GM19372 (cell line): ENCODE measurements around the gene RAD54L.

Experiments
- ATAC-seq: cut with Tn5 transposase; IDR thresholded peaks from one replicate; pipeline ENCODE4 v1.9.1; 2021; ENCODE audit warnings: mild to moderate bottlenecking, low read depth, moderate library complexity; ENCODE audit not compliant: unreplicated experiment

RAD54L gene

GRCh38 chr1:46284597-46285564, 37.3 kb downstream of the RAD54L start:
- ATAC-seq, result no peak

GRCh38 chr1:46285730-46286477, 38.3 kb downstream of the RAD54L start:
- no peak for ATAC-seq

- ATAC-seq, result no peak
Measured at GRCh38 chr1:46288485-46289133, 41.0 kb downstream of the RAD54L start.

DNA sequence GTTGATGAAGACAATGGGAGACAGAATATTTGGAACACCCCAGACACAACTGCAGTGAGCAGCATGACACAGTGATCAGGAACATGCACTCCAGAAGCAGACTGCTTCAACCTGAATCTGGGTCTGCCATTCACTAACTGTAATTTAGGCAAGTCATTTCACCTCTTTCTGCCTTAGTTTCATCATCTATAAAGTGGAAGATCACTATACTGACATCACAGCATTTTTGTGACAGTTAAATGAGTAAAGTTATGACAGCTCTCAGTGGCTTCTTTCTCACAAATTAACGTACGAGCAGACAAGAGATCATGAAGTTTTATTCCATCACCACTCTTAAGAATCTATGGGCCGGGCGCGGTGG, 41.6 kb downstream of the RAD54L start:
- no peak for ATAC-seq

DNA sequence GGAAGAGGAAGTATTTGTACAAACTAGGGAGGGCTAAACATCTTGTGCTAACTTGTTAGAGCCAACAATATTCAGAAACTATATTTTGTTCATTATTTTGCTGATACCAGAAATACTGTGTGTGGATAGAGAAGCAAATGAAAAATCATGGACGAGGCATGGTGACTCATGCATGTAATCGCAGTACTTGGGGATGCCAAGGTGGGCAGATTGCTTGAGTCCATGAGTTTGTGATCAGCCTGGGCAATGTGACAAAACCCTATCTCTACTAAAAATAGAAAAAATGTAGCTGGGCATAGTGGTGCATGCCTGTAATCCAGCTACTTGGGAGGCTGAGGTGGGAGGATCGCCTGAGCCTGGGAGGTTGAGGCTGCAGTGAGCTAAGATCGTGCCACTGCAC, 42.4 kb downstream of the RAD54L start:
- ATAC-seq, result no peak

GRCh38 chr1:46295306-46295705, 47.7 kb downstream of the RAD54L start:
- ATAC-seq, result no peak

GRCh38 chr1:46298387-46298786, 50.8 kb downstream of the RAD54L start:
- ATAC-seq, result no peak

DNA sequence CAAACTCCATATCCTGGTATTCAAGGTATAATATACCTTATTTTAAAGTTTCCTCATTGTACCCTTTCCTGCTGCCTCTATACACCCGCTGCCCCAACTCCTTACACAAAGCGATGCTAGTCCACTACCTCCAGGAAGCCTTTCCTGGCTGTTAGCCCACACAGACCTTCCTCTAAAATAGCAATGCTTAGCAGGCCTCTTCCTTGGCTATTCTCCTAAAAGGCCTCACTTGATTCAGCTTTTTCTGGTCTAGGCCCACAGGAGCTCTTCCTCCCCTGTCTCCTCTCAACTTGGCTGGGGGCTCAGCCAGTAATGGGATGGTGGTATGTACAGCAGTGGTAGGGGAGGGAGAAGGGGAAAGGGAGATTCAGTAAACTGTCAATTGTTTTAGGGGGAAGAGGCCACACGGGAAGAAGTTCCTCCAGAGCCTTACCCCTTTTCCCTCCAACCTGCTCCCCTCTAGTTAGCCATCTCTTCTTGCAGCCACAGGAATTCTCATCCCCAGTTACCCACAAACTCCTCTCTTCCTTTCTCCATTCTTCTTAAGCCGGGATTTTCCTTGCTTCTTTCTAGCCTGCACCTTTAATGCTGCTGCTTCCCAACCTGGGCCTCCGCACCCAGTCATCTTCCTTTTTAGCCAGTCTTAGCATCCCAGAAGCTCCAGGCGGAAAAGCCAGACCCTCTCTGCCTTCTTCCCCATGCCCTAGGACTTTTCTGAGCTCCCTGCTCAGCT, 53.3 kb downstream of the RAD54L start:
- ATAC-seq, result no peak

- no peak for ATAC-seq
Measured at GRCh38 chr1:46301406-46301807, 53.8 kb downstream of the RAD54L start.

GRCh38 chr1:46301808-46302640, 54.5 kb downstream of the RAD54L start:
- ATAC-seq, result no peak

DNA sequence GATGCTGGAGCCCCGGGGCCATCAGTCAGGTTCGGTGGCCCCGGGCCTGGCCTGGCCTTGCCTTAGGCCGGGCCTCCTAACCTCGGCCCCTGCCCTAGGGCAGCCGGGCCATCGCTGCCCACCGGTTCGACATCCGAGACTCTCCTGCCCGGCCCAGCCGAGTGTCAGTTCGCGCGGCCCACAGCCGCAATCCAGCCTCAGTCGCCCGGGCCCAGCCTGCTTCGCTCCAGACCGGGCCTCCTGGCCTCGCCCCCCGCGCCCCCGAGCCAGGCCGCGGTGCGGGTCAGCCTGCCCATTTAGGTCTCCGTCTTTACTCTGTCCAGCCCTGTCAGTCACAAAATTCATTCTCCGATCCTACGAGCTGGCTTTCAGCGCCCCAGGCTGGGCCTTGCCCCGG, 55.1 kb downstream of the RAD54L start:
- ATAC-seq, result peak; percentile 3

DNA sequence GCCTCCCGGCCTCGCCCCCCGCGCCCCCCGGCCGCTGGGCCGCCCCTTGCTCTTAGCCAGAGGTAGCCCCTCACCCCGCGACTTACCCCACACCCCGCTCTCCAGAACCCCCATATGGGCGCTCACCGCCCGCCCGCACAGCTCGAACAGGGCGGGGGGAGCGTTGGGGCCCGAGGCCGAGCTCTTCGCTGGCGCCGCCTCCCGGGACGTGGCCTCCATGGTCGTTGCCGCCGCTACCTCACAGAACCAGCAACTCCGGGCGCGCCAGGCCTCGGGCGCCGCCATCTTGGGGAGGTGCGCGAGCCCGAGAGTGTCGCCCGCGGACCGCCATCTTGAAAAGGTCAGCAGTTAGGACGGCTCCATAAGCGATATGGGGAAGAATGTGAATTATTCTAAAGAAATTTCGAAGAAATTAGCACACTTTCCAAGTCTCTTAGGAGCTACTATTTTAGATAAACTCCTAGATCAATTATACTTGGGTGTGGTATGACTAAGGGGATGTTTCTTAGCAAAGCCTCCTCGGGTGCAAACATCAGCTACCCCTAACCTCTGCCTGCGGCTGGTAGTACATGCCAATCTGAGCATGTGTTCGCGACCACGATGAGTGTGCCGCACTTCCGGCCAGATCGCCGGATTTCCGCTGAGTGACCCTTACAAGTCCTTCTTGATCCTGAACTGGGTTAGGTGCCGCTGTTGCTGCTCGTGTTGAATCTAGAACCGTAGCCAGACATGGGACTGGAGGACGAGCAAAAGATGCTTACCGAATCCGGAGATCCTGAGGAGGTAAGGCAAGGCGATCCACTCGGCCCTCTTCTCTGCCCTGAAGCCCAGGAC, 55.7 kb downstream of the RAD54L start, which contains the start of the genes LRRC41 and UQCRH:
Gene LRRC41, minus strand, starts transcription at position 579 of the 834 bp plus-strand sequence. Its CDS starts 294 bp downstream, at position 285.
Gene UQCRH, plus strand, starts transcription at position 661 of the 834 bp plus-strand sequence. Its CDS starts 69 bp downstream, at position 730.
- ATAC-seq, result peak; percentile 81

- ATAC-seq, result no peak
Measured at GRCh38 chr1:46303872-46304326, 56.3 kb downstream of the RAD54L start.

DNA sequence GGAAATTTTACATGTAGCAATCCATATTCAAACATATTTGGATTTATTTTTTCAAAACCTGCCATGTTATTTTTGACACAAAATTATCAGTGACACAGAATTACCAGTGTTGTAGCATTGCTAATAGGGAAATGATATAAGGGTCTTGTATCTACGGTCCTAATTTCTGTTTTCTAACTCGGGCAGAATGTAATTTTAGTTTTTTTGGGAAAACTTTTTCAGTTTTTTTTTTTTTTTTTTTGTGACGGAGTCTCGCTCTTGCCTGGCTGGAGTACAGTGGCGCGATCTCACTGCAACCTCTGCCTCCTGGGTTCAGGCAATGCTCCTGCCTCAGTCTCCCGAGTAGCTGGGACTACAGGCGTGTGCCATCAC, 58.6 kb downstream of the RAD54L start:
- no peak for ATAC-seq

- ATAC-seq, result no peak
Measured at GRCh38 chr1:46309401-46310159, 62.0 kb downstream of the RAD54L start.

DNA sequence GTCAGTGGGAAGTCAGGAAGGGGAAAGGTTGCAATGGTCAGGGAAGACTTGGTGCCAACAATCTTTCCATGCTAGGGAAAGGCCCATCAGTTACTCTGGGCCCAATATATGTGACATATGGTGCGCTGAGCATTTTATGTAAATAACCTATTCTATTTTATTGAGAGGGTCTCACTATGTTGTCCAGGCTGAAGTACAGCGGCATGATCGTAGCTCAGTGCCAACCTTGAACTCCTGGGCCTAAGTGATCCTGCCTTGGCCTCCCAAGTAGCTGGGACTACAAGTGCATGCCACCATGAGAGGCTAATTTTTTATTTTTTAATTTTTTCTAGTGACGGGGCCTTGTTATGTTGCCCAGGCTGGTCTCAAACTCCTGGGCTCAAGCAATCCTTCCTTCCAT, 62.8 kb downstream of the RAD54L start:
- ATAC-seq, result no peak

- ATAC-seq, result no peak
Measured at GRCh38 chr1:46315669-46316403, 68.3 kb downstream of the RAD54L start.
